ENCODE data around the gene TMEM117.
A peak's percentile ranks its signal among the peaks of the same experiment; 100 is the strongest.

The TMEM117 gene

DNA sequence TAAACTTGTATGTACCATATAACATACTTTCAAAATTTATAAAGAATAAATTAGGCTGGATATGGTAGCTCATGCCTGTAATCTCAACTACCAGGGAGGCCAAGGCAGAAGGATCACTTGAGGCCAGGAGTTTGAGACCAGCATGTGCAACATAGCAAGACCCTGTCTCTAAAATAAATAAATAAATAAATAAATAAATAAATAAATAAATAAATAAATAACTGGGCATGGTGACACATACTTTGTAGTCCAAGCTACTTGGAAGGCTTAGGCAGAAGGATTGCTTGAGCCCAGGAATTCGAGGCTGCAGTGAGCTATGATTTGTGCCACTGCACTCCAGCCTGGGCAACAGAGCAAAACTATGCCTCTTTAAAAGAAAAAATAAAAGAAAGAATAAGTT lies 359.8 kb downstream of the TMEM117 start (continued):
- TF ChIP-seq, protein P1, sequence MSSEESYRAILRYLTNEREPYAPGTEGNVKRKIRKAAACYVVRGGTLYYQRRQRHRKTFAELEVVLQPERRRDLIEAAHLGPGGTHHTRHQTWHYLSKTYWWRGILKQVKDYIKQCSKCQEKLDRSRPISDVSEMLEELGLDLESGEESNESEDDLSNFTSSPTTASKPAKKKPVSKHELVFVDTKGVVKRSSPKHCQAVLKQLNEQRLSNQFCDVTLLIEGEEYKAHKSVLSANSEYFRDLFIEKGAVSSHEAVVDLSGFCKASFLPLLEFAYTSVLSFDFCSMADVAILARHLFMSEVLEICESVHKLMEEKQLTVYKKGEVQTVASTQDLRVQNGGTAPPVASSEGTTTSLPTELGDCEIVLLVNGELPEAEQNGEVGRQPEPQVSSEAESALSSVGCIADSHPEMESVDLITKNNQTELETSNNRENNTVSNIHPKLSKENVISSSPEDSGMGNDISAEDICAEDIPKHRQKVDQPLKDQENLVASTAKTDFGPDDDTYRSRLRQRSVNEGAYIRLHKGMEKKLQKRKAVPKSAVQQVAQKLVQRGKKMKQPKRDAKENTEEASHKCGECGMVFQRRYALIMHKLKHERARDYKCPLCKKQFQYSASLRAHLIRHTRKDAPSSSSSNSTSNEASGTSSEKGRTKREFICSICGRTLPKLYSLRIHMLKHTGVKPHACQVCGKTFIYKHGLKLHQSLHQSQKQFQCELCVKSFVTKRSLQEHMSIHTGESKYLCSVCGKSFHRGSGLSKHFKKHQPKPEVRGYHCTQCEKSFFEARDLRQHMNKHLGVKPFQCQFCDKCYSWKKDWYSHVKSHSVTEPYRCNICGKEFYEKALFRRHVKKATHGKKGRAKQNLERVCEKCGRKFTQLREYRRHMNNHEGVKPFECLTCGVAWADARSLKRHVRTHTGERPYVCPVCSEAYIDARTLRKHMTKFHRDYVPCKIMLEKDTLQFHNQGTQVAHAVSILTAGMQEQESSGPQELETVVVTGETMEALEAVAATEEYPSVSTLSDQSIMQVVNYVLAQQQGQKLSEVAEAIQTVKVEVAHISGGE (tag by site-specific recombination; conservative IDR thresholded peaks at IDR 0.05; ENCODE audit: low read depth), result peak; percentile 55; the same call in 1 of the 2 replicates

DNA sequence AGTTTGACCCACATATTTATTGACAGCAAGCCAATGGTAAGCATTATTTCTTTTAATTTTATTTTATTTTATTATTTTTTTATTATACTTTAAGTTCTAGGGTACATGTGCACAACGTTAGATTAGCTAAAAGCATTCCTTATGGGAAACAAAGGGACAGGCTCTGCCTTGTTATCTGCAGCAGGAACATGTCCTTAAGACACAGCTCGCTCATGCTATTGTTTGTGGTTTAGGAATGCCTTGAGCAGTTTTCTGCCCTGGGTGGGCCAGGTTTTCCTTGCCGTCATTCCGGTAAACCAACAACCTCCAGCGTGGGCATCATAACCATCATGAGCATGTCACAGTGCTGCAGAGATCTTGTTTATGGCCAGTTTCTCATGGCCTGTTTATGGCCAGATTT lies 370.2 kb downstream of the TMEM117 start:
- POLR2A ChIA-PET, result no interaction called here
- Histone ChIP-seq H3K4me3 (ENCODE audit: low read depth, low read length) (no peak overlapping the region), H3K27ac (ENCODE audit: extremely low read depth, low read depth, low read length) (no peak overlapping the region), H3K36me3 (ENCODE audit: control insufficient read depth in 2 of 2, insufficient read depth in 1 of 2, low read length in 2 of 2) (no peaks in the 10 kb centered on the region), H3K9me3 (ENCODE audit: control insufficient read depth, insufficient read depth, low read depth, low read length) (no peaks in the 10 kb centered on the region), H3K4me1 (ENCODE audit: control insufficient read depth, insufficient read depth, low read length) (no peaks in the 10 kb centered on the region)
- CTCF ChIA-PET, result no interaction called here
- TF ChIP-seq ZNF423 (tag by site-specific recombination; IDR thresholded peaks at IDR 0.05) (no peak), FEZF1 (tag by site-specific recombination; IDR thresholded peaks at IDR 0.05) (no peak), ZFP37 (tag by site-specific recombination; IDR thresholded peaks at IDR 0.05) (no peak), ZNF174 (tag by site-specific recombination; IDR thresholded peaks at IDR 0.05) (no peak), ZNF121 (tag by site-specific recombination; IDR thresholded peaks at IDR 0.05) (no peak), ZNF571 (tag by site-specific recombination; IDR thresholded peaks at IDR 0.05) (no peak), ZNF112 (tag by site-specific recombination; IDR thresholded peaks at IDR 0.05) (no peak), BCL11B (tag by site-specific recombination; IDR thresholded peaks at IDR 0.05; ENCODE audit: low read depth) (no peak), GFI1B (tag by site-specific recombination; IDR thresholded peaks at IDR 0.05) (no peak), ZNF530 (tag by site-specific recombination; IDR thresholded peaks at IDR 0.05; ENCODE audit: low read depth) (no peak), PRDM1 (tag by site-specific recombination; IDR thresholded peaks at IDR 0.05) (no peak), ZNF654 (tag by site-specific recombination; IDR thresholded peaks at IDR 0.05; ENCODE audit: low read depth) (no peak), KLF8 (tag by site-specific recombination; IDR thresholded peaks at IDR 0.05) (no peak)
- TF ChIP-seq, protein P2, sequence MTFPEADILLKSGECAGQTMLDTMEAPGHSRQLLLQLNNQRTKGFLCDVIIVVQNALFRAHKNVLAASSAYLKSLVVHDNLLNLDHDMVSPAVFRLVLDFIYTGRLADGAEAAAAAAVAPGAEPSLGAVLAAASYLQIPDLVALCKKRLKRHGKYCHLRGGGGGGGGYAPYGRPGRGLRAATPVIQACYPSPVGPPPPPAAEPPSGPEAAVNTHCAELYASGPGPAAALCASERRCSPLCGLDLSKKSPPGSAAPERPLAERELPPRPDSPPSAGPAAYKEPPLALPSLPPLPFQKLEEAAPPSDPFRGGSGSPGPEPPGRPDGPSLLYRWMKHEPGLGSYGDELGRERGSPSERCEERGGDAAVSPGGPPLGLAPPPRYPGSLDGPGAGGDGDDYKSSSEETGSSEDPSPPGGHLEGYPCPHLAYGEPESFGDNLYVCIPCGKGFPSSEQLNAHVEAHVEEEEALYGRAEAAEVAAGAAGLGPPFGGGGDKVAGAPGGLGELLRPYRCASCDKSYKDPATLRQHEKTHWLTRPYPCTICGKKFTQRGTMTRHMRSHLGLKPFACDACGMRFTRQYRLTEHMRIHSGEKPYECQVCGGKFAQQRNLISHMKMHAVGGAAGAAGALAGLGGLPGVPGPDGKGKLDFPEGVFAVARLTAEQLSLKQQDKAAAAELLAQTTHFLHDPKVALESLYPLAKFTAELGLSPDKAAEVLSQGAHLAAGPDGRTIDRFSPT (tag by site-specific recombination; IDR thresholded peaks at IDR 0.05), result no peak
- TF ChIP-seq, protein P3, sequence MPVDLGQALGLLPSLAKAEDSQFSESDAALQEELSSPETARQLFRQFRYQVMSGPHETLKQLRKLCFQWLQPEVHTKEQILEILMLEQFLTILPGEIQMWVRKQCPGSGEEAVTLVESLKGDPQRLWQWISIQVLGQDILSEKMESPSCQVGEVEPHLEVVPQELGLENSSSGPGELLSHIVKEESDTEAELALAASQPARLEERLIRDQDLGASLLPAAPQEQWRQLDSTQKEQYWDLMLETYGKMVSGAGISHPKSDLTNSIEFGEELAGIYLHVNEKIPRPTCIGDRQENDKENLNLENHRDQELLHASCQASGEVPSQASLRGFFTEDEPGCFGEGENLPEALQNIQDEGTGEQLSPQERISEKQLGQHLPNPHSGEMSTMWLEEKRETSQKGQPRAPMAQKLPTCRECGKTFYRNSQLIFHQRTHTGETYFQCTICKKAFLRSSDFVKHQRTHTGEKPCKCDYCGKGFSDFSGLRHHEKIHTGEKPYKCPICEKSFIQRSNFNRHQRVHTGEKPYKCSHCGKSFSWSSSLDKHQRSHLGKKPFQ (tag by site-specific recombination; IDR thresholded peaks at IDR 0.05), result no peak

DNA sequence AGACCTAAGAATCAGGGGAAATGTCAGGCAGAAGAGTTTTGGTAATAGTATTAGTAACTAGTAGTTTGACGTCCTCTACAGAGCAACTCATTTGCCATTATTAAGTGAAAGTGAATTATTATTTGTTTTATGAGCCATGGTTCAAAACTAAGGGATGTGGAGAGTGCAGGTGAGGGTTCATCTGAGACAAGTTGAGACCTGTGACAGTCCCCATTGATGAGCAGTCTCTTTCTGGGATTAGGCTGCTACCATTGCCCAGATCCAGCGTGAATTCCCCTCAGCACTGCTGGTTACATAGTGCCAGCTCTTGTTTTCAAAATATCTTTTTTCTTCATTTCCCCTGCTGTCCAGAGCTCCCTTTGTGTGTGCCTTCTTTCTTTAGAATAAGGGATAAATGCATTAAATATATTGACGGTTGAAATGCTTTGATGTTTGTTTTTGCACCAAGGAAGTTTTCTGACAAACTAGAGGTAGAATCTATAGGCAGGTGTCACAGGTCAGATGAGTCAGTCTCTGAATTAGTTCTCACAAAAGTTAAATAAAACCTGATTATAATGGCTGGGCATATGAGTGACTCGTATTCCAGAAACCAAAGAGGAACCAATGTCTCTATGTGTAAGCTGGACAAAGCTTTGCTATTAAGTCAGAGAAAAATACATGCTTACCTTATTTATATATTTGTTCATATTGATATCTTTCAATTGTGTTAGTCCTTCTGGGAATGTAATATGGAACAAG lies 381.4 kb downstream of the TMEM117 start:
- CTCF ChIA-PET, result no interaction called here
- H3K4me1 ChIP-seq (ENCODE audit: control insufficient read depth, insufficient read depth, low read length), result no peaks in the 10 kb centered on the region
- H3K36me3 ChIP-seq (ENCODE audit: control insufficient read depth in 2 of 2, insufficient read depth in 1 of 2, low read length in 2 of 2), result no peaks in the 10 kb centered on the region
- no peak overlapping the region for H3K4me3 ChIP-seq (ENCODE audit: low read depth, low read length)
- no peaks in the 10 kb centered on the region for H3K9me3 ChIP-seq (ENCODE audit: control insufficient read depth, insufficient read depth, low read depth, low read length)
- H3K27ac ChIP-seq (ENCODE audit: extremely low read depth, low read depth, low read length), result no peak overlapping the region
- POLR2A ChIA-PET, result no interaction called here
- TF ChIP-seq ZNF214 (tag by site-specific recombination; IDR thresholded peaks at IDR 0.05; ENCODE audit: borderline replicate concordance), result no peak
- no peak for TF ChIP-seq KLF1 (tag by site-specific recombination; IDR thresholded peaks at IDR 0.05)
- TF ChIP-seq ZNF830 (tag by site-specific recombination; IDR thresholded peaks at IDR 0.05; ENCODE audit: low read depth), result no peak
- TF ChIP-seq ZNF596 (tag by site-specific recombination; IDR thresholded peaks at IDR 0.05), result no peak
- no peak for TF ChIP-seq ZNF398 (tag by site-specific recombination; IDR thresholded peaks at IDR 0.05)
- no peak for TF ChIP-seq ZNF521 (tag by site-specific recombination; IDR thresholded peaks at IDR 0.05)
- TF ChIP-seq HOXC10 (CRISPR knock-in tag; IDR thresholded peaks at IDR 0.05), result no peak
- TF ChIP-seq ZBTB8A (tag by site-specific recombination; IDR thresholded peaks at IDR 0.05), result no peak
- no peak for TF ChIP-seq ZBTB1 (tag by site-specific recombination; IDR thresholded peaks at IDR 0.05)
- TF ChIP-seq ZNF404 (tag by site-specific recombination; IDR thresholded peaks at IDR 0.05), result no peak
